SKM-1 (cell line): ENCODE results near the gene PRAMEF9.
"Not testable (repeated sequence)": the region's sequence is repeated elsewhere in the genome, so short reads cannot be mapped to it uniquely, and the experiment has no call there.

Source experiments
- DNase-seq: peaks from one replicate; lab custom pipeline; 2025; ENCODE audit not compliant: unreplicated experiment; lab: John Stamatoyannopoulos, UW

The PRAMEF9 gene

DNA sequence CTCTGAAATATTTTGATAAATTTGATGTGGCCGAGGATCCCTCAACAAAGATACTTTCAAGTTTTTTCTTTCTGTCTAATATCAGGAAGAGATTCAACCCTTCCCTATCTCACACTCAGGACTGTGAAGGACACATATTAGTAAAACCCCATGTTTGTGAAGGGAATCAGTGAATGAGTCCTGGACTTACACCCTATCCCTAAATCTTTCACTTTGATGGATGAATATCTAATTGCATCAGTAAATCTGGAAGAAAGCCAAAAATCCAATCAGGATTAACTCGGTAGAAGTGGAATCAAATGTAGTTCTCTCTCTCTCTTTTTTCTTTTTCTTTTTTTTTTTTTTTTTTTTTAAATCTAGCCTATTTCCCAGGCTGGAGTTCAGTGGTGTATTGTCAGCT is at the start of gene PRAMEF9:
TSS of gene PRAMEF9 (plus strand) at position 301 of the 400 bp plus-strand sequence. CDS start 3,433 bp downstream, outside the sequence.
- DNase-seq = not testable (repeated sequence)

GRCh38 chr1:13155909-13156308 is 15.7 kb upstream of the PRAMEF9 start, which contains the start of gene PRAMEF26:
Gene PRAMEF26, minus strand, starts transcription at chr1:13156009. Its CDS starts 2,914 bp downstream, at chr1:13153095.
- DNase-seq = not testable (repeated sequence)

- not testable (repeated sequence) for DNase-seq
Measured at GRCh38 chr1:13165531-13165930, 6.1 kb upstream of the PRAMEF9 start, which contains the start of gene HNRNPCL4. Gene HNRNPCL4, minus strand, starts transcription at chr1:13165631. Its CDS starts 164 bp downstream, at chr1:13165467.

DNA sequence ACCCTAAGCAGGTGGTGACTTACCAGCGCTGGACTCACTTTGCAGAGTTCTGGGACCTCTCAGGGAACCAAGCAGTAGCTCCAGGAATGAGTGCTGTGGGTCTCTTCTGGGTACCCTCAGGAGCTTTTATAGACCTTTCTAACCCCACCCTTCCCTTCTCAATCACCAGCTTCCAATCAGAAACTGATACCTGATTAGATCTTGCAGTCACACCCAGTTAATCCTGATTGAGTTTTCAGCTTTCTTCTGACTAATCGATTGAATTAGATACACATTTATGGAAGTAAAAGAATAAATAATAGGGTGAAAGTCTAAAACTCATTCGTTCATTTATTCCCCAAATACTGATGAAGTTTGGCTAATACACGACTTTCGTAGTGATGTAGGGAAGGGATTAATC is 29.7 kb downstream of the PRAMEF9 start, which contains the start of gene PRAMEF13:
TSS of gene PRAMEF13 (minus strand) at position 101 of the 400 bp plus-strand sequence. CDS start 1,820 bp downstream, outside the sequence.
- not testable (repeated sequence) for DNase-seq

- not testable (repeated sequence) for DNase-seq
Measured at GRCh38 chr1:13208712-13209111, 37.1 kb downstream of the PRAMEF9 start.

GRCh38 chr1:13216619-13217018 is 45.0 kb downstream of the PRAMEF9 start:
- not testable (repeated sequence) for DNase-seq

DNA sequence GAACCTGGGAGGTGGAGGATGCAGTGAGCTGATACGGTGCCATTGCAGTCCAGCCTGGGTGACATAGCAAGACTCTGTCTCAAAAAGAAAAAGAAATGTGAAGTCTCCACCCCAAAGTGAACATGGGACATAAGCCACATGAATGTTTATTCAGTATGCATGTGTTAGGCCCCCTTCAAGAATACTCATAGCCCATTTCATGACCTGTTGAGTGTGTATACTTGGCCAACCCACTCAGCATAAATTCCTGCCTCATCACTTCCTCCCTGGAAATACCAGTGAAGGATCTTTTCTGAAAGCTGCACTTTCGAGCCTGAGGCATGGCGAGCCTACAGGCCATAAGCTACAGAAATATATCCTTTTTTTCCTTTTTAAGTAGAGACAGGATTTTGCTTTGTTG is 47.6 kb downstream of the PRAMEF9 start:
- DNase-seq = not testable (repeated sequence)

- not testable (repeated sequence) for DNase-seq
Measured at GRCh38 chr1:13222788-13223187, 51.1 kb downstream of the PRAMEF9 start.

- no peak for DNase-seq
Measured at GRCh38 chr1:13224480-13225060, 52.9 kb downstream of the PRAMEF9 start.

- DNase-seq = not testable (repeated sequence)
Measured at GRCh38 chr1:13225675-13226204, 54.1 kb downstream of the PRAMEF9 start, which contains the start of gene PRAMEF18. Gene PRAMEF18, minus strand, starts transcription at chr1:13226154. Its CDS starts 48 bp downstream, at chr1:13226106.

GRCh38 chr1:13227271-13228055 is 55.8 kb downstream of the PRAMEF9 start:
- not testable (repeated sequence) for DNase-seq

DNA sequence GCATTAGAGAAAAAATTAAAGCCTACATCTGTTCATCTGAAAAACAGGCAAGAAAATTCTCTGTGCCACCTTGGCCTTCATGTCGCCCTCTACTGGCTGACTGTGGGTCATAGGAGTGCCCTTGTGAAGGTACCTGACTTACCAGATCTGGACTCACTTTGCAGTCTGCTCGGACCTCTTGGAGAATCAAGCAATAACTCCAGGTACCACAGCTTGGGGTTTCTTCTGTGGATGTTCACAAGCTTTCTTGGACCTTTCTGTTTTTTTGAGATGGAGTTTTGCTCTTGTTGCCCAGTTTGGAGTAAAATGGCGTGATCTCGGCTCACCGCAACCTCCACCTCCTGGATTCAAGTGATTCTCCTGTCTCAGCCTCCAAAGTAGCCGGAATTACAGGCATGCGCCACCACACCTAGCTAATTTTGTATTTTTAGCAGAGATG is 56.7 kb downstream of the PRAMEF9 start:
- DNase-seq = peak; percentile 8
